Mesenchymal stem cell (in vitro differentiated cells and primary cell): ENCODE measurements around the gene HAP1.

Experiments used
- DNase-seq: peaks from one replicate; pipeline ENCODE4 v3.0.0-alpha.2; 2013
- H2AFZ ChIP-seq: one replicate; pipeline ENCODE4 v1.6.1; 2013; ENCODE audit warnings: low read depth, mild to moderate bottlenecking, control low read depth, inconsistent platforms, low read length, moderate library complexity
- H2AK5ac ChIP-seq: 2 replicates; pipeline ENCODE4 v1.6.1; 2013; ENCODE audit warnings: low read length, moderate library complexity, mild to moderate bottlenecking, inconsistent platforms; ENCODE audit not compliant: severe bottlenecking
- H2BK120ac ChIP-seq: one replicate; pipeline ENCODE4 v1.6.1; 2013; ENCODE audit warnings: low read depth, mild to moderate bottlenecking, inconsistent platforms, low read length, moderate library complexity
- H2BK12ac ChIP-seq, 2 experiments: one replicate each; pipeline ENCODE4 v1.6.1; 2013; ENCODE audit warnings: inconsistent platforms in 2 of 2, low read length in 2 of 2, mild to moderate bottlenecking in 2 of 2, moderate library complexity in 2 of 2, control low read depth in 1 of 2
- H2BK15ac ChIP-seq: one replicate; pipeline ENCODE4 v1.6.1; 2013; ENCODE audit warnings: mild to moderate bottlenecking, low read depth, inconsistent platforms; ENCODE audit not compliant: poor library complexity, severe bottlenecking
- H2BK5ac ChIP-seq: 2 replicates; pipeline ENCODE4 v1.6.1; 2013; ENCODE audit warnings: low read depth, mild to moderate bottlenecking, low read length, control low read depth, inconsistent platforms; ENCODE audit not compliant: poor library complexity, severe bottlenecking
- H3K14ac ChIP-seq, 2 experiments: one replicate each; pipeline ENCODE4 v1.6.1; 2013; ENCODE audit warnings: inconsistent platforms in 2 of 2, low read length in 2 of 2, control low read depth in 1 of 2, mild to moderate bottlenecking in 1 of 2, moderate library complexity in 1 of 2
- H3K18ac ChIP-seq, 2 experiments: one replicate each; pipeline ENCODE4 v1.6.1; 2013; ENCODE audit warnings: inconsistent platforms in 2 of 2, low read length in 2 of 2, control low read depth in 1 of 2, low read depth in 1 of 2, mild to moderate bottlenecking in 1 of 2
- H3K23ac ChIP-seq, 2 experiments: one replicate each; pipeline ENCODE4 v1.6.1; 2013; ENCODE audit warnings: inconsistent platforms in 2 of 2, low read length in 2 of 2, mild to moderate bottlenecking in 2 of 2, moderate library complexity in 2 of 2, control low read depth in 1 of 2
- H3K27ac ChIP-seq: 2 replicates; pipeline ENCODE4 v1.5.1; 2013; ENCODE audit warnings: mild to moderate bottlenecking, moderate library complexity, low read length, control low read depth, inconsistent platforms; ENCODE audit not compliant: poor library complexity, severe bottlenecking
- H3K27me3 ChIP-seq, 2 experiments: 2 replicates each; pipeline versions ENCODE4 v1.6.1 to v1.7.0; 2013; ENCODE audit warnings: low read length in 2 of 2, mild to moderate bottlenecking in 2 of 2, moderate library complexity in 2 of 2, control low read depth in 1 of 2, inconsistent platforms in 1 of 2; ENCODE audit not compliant: control insufficient read depth in 1 of 2, insufficient read depth in 1 of 2
- H3K36me3 ChIP-seq, 2 experiments: 2 replicates each; pipeline versions ENCODE4 v1.6.1 to v1.7.0; 2013; ENCODE audit warnings: low read length in 2 of 2, control low read depth in 1 of 2, inconsistent platforms in 1 of 2, low read depth in 1 of 2, mild to moderate bottlenecking in 1 of 2; ENCODE audit not compliant: insufficient read depth in 2 of 2, control insufficient read depth in 1 of 2
- H3K4ac ChIP-seq, 2 experiments: one replicate each; pipeline ENCODE4 v1.6.1; 2013; ENCODE audit warnings: inconsistent platforms in 2 of 2, low read length in 2 of 2, mild to moderate bottlenecking in 2 of 2, moderate library complexity in 2 of 2, control low read depth in 1 of 2, low read depth in 1 of 2
- H3K4me1 ChIP-seq: 2 replicates; pipeline ENCODE4 v1.6.1; 2013; ENCODE audit warnings: low read depth, low read length, control low read depth; ENCODE audit not compliant: control insufficient read depth, insufficient read depth
- H3K4me2 ChIP-seq: 2 replicates; pipeline ENCODE4 v1.6.1; 2013; ENCODE audit warnings: low read length, mild to moderate bottlenecking, inconsistent platforms; ENCODE audit not compliant: poor library complexity, severe bottlenecking
- H3K4me3 ChIP-seq, 2 experiments: 2 replicates each; pipeline versions ENCODE4 v1.5.1 to v1.7.0; 2013; ENCODE audit warnings: low read length in 2 of 2, mild to moderate bottlenecking in 2 of 2, control low read depth in 1 of 2, low read depth in 1 of 2; ENCODE audit not compliant: insufficient read depth in 1 of 2
- H3K79me1 ChIP-seq: replicated peaks from 2 replicates; pipeline ENCODE4 v1.6.1; 2013; ENCODE audit warnings: mild to moderate bottlenecking, control low read depth, low read length, inconsistent platforms; ENCODE audit not compliant: poor library complexity, severe bottlenecking
- H3K9ac ChIP-seq: 2 replicates; pipeline ENCODE4 v1.7.0; 2013; ENCODE audit warnings: mild to moderate bottlenecking, low read length, moderate library complexity
- H3K9me3 ChIP-seq: 2 replicates; pipeline ENCODE4 v1.7.0; 2013; ENCODE audit warnings: mild to moderate bottlenecking, low read length; ENCODE audit not compliant: control insufficient read depth
- H4K8ac ChIP-seq: one replicate; pipeline ENCODE4 v1.6.1; 2013; ENCODE audit warnings: inconsistent platforms, mild to moderate bottlenecking, low read length, moderate library complexity
- H4K91ac ChIP-seq: one replicate; pipeline ENCODE4 v1.6.1; 2013; ENCODE audit warnings: mild to moderate bottlenecking, low read length, inconsistent platforms
- WGBS: methylation state at CpG from one replicate; pipeline ENCODE4 v1.1.7; 2013; ENCODE audit warnings: mixed read lengths; 5-methylcytosine and 5-hydroxymethylcytosine counted together

HAP1 gene

GRCh38 chr17:41689497-41690299 lies 44.7 kb downstream of the HAP1 start:
- H2BK120ac ChIP-seq: peak overlapping the region; percentile 30
- peak overlapping the region; percentile 99 for H3K9ac ChIP-seq
- H3K9me3 ChIP-seq: no peaks in the 10 kb centered on the region
- peaks cover 32 to 51% of the 10 kb centered on the region in 2 experiments for H3K36me3 ChIP-seq
- no peak overlapping the region for H3K14ac ChIP-seq
- no peak overlapping the region for H3K23ac ChIP-seq
- no peaks in the 10 kb centered on the region for H3K27me3 ChIP-seq
- DNase-seq: peak; percentile 77
- H4K91ac ChIP-seq: peak overlapping the region; percentile 64
- H3K79me1 ChIP-seq: no peaks in the 10 kb centered on the region
- H3K27ac ChIP-seq: peak overlapping the region; percentile 88
- H2BK12ac ChIP-seq: no peak overlapping the region
- peak overlapping the region; percentile 74 for H2BK5ac ChIP-seq
- H3K18ac ChIP-seq: peak overlapping the region; percentile 52 to 65
- H3K4me3 ChIP-seq: peak overlapping the region; percentile 84 to 94
- H2BK15ac ChIP-seq: no peak overlapping the region
- H4K8ac ChIP-seq: peak overlapping the region; percentile 36
- no peak overlapping the region for H2AK5ac ChIP-seq
- peak overlapping the region; percentile 67 for H3K4me2 ChIP-seq
- no peak overlapping the region for H2AFZ ChIP-seq
- 5% methylated on average over 27 of the region's 27 CpGs for WGBS
- H3K4ac ChIP-seq: no peak overlapping the region
- H3K4me1 ChIP-seq: peaks cover 13% of the 10 kb centered on the region

- H3K4me1 ChIP-seq: peaks cover 13% of the 10 kb centered on the region
- H3K4ac ChIP-seq: peak within 1 kb of the TSS; percentile 96 to 99
- H3K27me3 ChIP-seq: no peaks in the 10 kb centered on the region
- under 1% methylated on average over 78 of the region's 81 CpGs for WGBS
- H3K9me3 ChIP-seq: no peaks in the 10 kb centered on the region
- H2BK12ac ChIP-seq: peak within 1 kb of the TSS in 1 of 2 experiments; percentile 17
- H3K4me2 ChIP-seq: peak within 1 kb of the TSS; percentile 81
- peak within 1 kb of the TSS; percentile 98 to 99 for H3K18ac ChIP-seq
- peak; percentile 99 for DNase-seq
- H3K36me3 ChIP-seq: peaks cover 28 to 45% of the 10 kb centered on the region in 2 experiments
- H3K9ac ChIP-seq: peak within 1 kb of the TSS; percentile 99
- no peaks in the 10 kb centered on the region for H3K79me1 ChIP-seq
- peak within 1 kb of the TSS in 1 of 2 experiments; percentile 98 for H3K14ac ChIP-seq
- H2BK5ac ChIP-seq: peak within 1 kb of the TSS; percentile 97
- H3K4me3 ChIP-seq: peak within 1 kb of the TSS; percentile 84 to 94
- H3K27ac ChIP-seq: peak within 1 kb of the TSS; percentile 97
- peak within 1 kb of the TSS; percentile 99 for H4K91ac ChIP-seq
- no peak within 1 kb of the TSS for H2AFZ ChIP-seq
- H3K23ac ChIP-seq: peak within 1 kb of the TSS in 1 of 2 experiments; percentile 99
- no peak within 1 kb of the TSS for H2BK15ac ChIP-seq
- H2AK5ac ChIP-seq: peak within 1 kb of the TSS; percentile 95
- peak within 1 kb of the TSS; percentile 77 for H2BK120ac ChIP-seq
- peak within 1 kb of the TSS; percentile 99 for H4K8ac ChIP-seq
These were observed 45.6 kb downstream of the HAP1 start, which contains the start of gene EIF1 for GRCh38 chr17:41688641-41689496. Gene EIF1, plus strand, starts transcription at chr17:41688885. Its CDS starts 154 bp downstream, at chr17:41689039.

GRCh38 chr17:41687828-41688640 lies 46.4 kb downstream of the HAP1 start:
- Histone ChIP-seq H3K36me3 (peaks cover 24 to 37% of the 10 kb centered on the region in 2 experiments), H2AFZ (no peak overlapping the region), H3K27me3 (peaks cover 0 to 5% of the 10 kb centered on the region in 2 experiments), H2BK120ac (no peak overlapping the region), H3K18ac (peak overlapping the region; percentile 26 to 54), H3K23ac (peak overlapping the region in 1 of 2 experiments; percentile 67), H3K27ac (peak overlapping the region; percentile 79), H3K4me2 (peak overlapping the region; percentile 81), H4K91ac (no peak overlapping the region), H3K14ac (no peak overlapping the region), H3K9me3 (no peaks in the 10 kb centered on the region), H3K9ac (peak overlapping the region; percentile 99), H4K8ac (peak overlapping the region; percentile 61), H3K4me3 (peak overlapping the region; percentile 44 to 84), H3K79me1 (no peaks in the 10 kb centered on the region), H3K4ac (peak overlapping the region; percentile 15 to 53), H2AK5ac (peak overlapping the region; percentile 55), H2BK12ac (peak overlapping the region in 1 of 2 experiments; percentile 17), H2BK15ac (no peak overlapping the region), H2BK5ac (no peak overlapping the region), H3K4me1 (peaks cover 12% of the 10 kb centered on the region)
- peak; percentile 54 for DNase-seq
- WGBS: 12% methylated on average over 22 of the region's 23 CpGs
